HG03045 (cell line): ENCODE data around the gene PDGFRB.

Source experiments
- ATAC-seq: cut with Tn5 transposase; IDR thresholded peaks from one replicate; pipeline ENCODE4 v1.9.1; 2021; ENCODE audit warnings: mild to moderate bottlenecking, moderate library complexity; ENCODE audit not compliant: unreplicated experiment

Gene PDGFRB

DNA sequence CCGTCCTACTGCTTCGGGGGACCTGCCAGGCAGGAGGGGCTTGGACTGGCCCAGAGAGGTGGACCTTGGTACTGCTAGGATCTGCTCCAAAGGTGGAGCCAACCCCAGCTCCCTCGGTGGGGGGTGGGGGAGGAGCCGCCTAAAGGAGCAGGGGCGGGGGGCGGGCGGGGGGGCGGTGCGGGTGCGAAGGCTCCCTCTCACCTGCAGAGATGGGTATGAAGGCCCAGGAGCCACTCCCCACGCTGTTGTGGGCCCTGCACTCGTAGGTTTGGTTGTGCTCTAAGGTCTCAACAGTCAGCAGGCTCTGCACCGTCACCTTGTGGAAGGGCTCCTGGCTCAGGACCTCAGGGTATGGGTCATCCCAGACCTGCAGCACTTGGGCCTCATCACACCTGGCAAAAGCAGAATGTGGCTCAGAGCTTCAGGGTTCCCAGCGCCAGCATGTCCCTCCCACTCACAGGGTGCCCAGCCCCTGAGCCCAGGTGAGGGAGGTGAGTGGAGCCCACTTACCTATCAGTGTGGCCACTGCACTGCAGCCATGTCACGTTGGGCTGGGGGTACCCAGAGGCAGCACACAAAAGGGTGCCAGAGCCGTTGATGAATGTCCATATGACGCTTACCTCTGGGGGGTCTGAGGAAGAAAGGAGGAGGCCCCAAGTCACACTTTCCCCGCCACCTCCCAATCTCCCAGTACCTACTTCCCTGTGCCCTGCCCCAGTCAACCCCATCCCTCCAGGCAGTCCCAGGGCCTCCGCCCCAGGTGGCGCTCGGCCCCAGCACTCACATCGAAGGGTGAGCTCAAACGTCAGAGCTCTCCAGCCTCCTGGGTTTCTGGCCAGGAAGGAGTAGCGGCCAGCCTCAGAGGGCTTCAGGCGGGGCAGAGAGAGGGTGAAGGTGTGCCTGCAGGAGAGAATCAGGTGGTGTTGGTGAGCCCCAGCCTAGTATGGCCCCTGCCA lies 85.7 kb downstream of the PDGFRB start:
- no peak for ATAC-seq

DNA sequence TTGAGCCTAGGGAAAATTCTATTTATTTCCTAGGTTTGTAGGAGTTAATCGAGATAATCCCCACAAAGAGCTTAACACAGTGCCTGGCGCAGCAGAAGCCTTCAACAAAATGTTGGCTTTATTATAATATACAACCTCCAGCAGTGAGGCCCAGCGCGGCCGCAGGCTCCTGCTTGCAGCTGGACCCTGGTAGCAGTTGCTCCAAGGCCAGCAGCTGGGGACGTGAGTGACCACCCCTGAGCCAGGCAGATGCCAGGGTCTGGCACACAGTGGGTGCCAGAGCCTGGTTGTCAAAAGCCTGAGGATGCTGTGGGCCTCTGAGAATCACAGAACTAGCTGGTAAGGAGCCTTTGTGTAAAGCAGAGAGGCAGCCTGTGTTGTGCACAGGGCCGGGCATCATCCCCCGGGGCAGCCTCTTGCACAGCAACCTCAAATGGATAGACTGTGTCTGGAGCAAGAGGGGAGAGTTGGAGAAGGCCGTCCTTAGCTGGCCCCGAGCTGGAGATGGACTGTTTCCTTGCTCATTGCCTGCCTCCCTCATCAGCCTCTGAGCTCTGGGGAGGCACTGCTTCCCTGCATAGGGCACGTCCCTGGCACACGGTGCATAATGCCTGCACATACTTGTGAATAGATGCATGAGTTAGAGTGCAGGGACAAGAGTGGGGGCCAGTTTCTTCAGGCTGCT lies 86.5 kb downstream of the PDGFRB start:
- no peak for ATAC-seq

DNA sequence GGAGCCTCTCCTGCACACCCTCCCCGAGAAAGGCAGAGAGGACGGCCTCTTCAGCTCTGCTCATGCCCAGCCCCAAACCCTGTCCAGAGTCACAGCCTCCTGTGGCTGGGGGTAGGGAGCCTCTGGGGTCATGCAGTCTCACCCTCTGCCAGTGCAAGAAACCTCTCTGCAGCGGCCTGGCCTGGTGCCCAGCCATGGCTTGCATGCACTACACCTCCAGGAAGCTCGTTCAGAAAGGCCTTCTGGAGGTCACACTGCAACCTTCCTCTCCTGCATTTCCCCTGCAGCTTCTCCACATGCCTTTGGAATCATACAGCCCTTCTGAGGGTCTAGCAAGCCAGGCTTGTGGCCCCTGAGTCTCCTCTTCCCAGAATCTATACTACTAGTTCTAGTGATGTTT lies 87.2 kb downstream of the PDGFRB start:
- ATAC-seq, result no peak

DNA sequence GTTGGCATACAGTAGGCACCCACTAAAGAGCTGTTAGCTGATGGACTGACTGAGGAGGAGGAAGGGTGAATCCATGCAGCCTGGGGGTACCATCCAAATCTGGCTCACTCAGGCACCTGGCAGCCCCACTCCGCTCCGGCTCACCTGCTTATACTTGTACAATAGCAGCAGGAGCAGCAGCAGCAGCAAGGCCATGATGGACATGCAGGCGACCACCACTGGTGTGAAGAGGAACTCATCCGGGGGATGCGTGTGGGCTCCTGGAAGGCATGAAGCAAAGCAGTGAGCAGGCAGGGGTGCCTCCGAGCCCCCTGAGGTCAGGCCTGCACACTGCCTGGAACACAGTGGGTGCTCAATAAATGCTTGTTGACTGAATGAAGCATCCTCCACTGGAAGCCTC lies 87.6 kb downstream of the PDGFRB start:
- ATAC-seq, result no peak

DNA sequence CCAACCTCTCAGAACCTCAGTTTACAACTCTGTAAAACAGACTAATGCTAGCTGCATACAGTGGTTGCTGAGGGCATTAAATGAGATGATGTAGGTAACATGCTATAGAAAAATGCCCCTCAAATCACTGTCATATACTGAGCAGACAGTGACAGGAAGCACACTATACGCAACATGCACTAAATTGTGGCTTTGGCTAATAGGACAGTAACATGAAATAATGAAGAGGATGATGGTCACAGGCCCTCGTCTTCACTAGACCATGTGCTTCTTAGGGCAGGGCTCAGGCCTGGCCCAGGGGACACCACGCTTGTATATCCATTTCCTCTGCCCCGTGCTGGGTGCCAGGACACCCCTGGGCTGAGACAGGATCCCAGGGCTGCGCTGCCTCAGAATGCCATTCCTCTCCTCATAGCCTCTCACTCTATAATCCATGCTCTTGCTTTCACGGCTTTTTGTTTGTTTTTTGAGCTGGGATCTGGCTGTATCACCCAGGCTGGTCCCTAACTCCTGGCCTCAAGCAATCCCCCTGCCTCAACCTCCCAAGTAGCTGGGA lies 88.2 kb downstream of the PDGFRB start:
- no peak for ATAC-seq

DNA sequence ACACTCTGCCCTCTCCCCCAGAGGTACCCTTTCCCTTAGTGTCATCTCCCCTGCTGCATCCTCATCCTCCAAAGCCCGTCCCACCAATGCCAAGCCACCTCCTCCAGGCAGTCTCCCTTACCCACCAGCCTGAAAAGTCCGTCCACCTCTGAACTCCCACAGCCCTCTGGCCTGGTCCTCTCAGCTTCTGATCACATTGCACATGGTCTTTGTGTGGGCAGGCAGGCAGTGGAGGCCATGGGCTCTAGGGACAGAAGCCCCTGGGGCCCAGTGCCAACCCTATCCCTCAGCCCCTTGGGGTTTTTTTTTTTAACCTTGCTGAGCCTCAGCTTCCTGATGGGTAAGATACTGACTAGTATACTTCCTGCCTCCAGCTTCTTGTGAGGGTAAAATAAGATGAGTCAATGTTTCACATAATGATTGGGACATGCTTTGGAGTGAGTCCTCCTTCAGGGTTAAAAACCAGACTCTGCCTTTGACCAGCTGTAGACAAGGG lies 88.7 kb downstream of the PDGFRB start:
- ATAC-seq, result no peak

DNA sequence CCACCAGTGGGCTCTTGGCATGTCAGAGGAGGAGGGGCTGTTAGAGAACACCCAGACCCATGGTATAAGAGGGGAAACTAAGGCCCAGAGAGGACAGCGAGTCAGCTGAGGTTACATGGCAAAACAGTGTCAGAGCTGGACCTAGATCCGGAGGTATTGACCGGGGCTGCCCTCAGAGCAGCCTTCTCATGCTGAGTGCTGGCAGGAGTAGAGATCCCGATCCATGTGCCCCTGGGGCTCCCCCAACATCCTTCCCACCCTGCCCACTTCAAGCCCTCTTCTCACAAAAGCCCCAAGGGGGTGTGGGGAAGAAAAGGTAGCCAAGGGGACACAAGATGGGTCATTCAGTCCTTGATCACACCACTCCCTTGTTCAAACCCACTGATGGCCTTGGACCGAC lies 89.2 kb downstream of the PDGFRB start:
- no peak for ATAC-seq

DNA sequence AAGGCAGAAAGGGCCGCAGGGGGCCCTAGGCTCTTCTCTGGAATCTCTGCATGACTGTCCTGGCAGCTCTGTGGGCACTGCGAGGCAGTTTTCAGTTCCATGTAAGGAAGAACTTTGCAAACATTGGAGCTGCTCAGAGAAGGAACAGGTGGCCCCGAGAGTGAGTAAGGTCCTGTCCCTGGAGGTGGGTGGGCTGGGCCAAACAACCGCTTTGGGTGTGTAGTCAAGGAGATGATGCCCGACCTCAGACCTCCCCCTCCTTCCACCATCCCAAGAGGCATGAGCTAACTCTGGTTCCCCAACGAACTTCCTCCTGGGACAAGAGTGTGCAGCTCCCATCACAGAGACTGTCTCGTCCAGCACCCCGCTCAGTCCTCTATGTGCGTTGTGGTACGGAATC lies 89.8 kb downstream of the PDGFRB start:
- no peak for ATAC-seq

DNA sequence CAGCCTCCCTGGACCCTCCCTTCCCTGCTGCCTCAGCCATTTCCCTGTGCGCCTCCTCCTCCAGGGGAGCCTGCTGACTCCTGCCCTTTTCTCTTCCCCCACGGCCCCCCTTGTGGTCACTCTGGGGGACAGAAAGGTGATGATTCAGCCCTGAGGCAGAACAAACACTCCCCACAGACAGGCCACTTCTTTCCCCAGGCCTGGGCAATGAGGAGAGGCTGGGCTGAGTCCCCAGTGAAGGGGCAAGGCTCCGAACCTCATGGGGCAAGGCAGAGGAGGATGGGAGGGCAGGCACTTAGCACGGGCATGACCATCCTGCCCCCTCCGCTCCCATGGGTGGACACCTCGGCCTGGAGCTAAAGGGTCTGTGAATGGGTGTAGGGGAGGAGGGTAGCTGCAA lies 90.3 kb downstream of the PDGFRB start:
- ATAC-seq, result no peak

DNA sequence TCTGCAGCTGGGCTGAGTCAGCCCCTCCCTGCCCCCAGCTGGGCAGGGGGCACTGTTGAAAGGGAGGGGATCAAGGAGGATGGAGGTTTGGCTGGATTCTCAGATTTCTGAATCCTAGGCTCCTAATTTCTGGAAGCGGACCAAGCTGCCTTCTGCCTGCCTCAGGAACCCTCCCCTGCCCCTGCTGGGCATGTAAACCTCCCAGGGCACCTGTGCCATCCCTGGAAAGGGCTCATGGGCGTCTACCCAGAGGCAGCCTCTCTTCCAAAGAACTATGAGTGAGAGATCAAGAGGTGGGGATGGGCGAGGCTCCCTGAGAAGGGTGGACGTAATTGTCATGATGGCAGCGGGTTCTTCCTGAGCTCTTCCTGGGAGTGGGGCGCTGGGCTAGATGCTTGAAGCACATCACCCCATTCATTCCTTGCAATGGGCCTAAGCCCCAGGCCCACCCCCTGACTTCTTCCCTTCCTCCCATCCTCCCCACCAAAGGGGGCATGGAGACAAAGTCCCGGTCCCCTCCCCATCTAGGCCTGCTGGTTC lies 90.9 kb downstream of the PDGFRB start:
- ATAC-seq, result no peak
